Pancreas (tissue), 10 donors: ENCODE data around the gene FBRS. TPM values are rescaled to one million over a fixed set of nuclear protein-coding genes. Genes with fewer than 3 reads are reported as not detected.
A peak's percentile ranks its signal among the peaks of the same experiment; 100 is the strongest.
"Not testable (repeated sequence)": the region's sequence is repeated elsewhere in the genome, so short reads cannot be mapped to it uniquely, and the experiment has no call there.

Source experiments
- ATAC-seq, 4 donors: fragments of 200-7000 bp; cut with Tn5 transposase; one replicate each; pipeline versions ENCODE4 v1.8.0 to v1.9.1; 2020; ENCODE audit warnings: mild to moderate bottlenecking in 4 of 4, moderate library complexity in 4 of 4
- DNase-seq, 6 donors: peaks; one replicate each; pipeline ENCODE4 v3.0.0-alpha.2; 2020
- FAIRE-seq: peaks from 2 replicates; lab custom pipeline; 2012; peaks lifted over from hg19 to GRCh38; lab: Jason Lieb, UNC
- H3K27ac ChIP-seq, 4 donors: fragments of 200-600 bp; sonication (generic); 1 replicate in 3 of 4; 2 replicates in 1 of 4; pipeline versions ENCODE4 v1.5.0 to v1.8.0; 2020
- H3K27me3 ChIP-seq, 4 donors: fragments of 200-600 bp; one replicate each; pipeline ENCODE4 v1.8.0; 2021
- H3K36me3 ChIP-seq, 3 donors: fragments of 200-600 bp; sonication (generic) in 1 of 3; one replicate each; pipeline versions ENCODE4 v1.5.0 to v1.8.0; 2020 to 2021
- H3K4me1 ChIP-seq, 3 donors: fragments of 200-600 bp; one replicate each; pipeline ENCODE4 v1.8.0; 2021
- H3K4me3 ChIP-seq, 4 donors: fragments of 200-600 bp; sonication (generic) in 2 of 4; one replicate each; pipeline versions ENCODE4 v1.5.0 to v1.8.0; 2020 to 2021
- H3K9me3 ChIP-seq, 4 donors: fragments of 200-600 bp; one replicate each; pipeline ENCODE4 v1.8.0; 2021
- CTCF ChIP-seq, 4 donors: fragments of 200-600 bp; sonication (generic) in 3 of 4; IDR thresholded peaks; one replicate each; pipeline versions ENCODE4 v1.5.0 to v1.8.0; 2021; ENCODE audit warnings: antibody characterized with exemption in 4 of 4
- WGBS, 2 donors: extraction: QIAGEN DNeasy Blood & Tissue Kit; methylation state at CpG; one replicate each; pipeline ENCODE4 v1.1.7; 2013; 5-methylcytosine and 5-hydroxymethylcytosine counted together
- intact Hi-C, 3 donors: fragments of 100-400 bp; cut with DNase I; formaldehyde crosslinking; loops; one replicate each; pipeline versions ENCODE4 v1.11.1 to v1.14.2; 2022
- polyA plus RNA-seq, 2 donors: library from polyadenylated mRNA; stranded (reverse); fragments of 200-250 nt; gene quantifications; one replicate each; pipeline ENCODE4 v1.2.3, GENCODE V29; 2013
- total RNA-seq, 6 donors: library from RNA; stranded (reverse); fragmentation: NEBNext Ultra II Directional in 4 of 6; extraction: Animal tissue kit (Norgen Biotek cat#: 25700) in 4 of 6; gene quantifications; one replicate each; pipeline versions ENCODE4 v1.2.1 to v1.2.4, GENCODE V29; 2021 to 2023
- donor health status: healthy with polysubstance abuse.
- donor health status: DM: no; HTN: no; CAD: no; lungs with moderate emphysema.
- donor health status: DM: no; HTN: no; CAD: no.
- donor health status: control.
- donor health status: control.
- donor health status: Bipolar disorder and iron deficiency.
- donor health status: DM: yes; HTN: yes; CAD: no.
- donor health status: DM: no; HTN: no; CAD: no.
- donor health status: DM: no; HTN: no; CAD: no.
- donor health status: DM: yes; HTN: yes; CAD: no.

Gene FBRS
- total and polyA plus RNA-seq, 8 donors, result 16.1 to 60.0 (median 24.8) TPM

GRCh38 chr16:30694926-30695693 lies 36.9 kb downstream of the FBRS start:
- Histone ChIP-seq H3K4me1 (peaks cover 4 to 8% (median 6%) of the 10 kb centered on the region in 3 donors), H3K27me3 (no peaks in the 10 kb centered on the region), H3K27ac (no peak overlapping the region), H3K36me3 (peaks cover 0 to 2% (median 0%) of the 10 kb centered on the region in 3 donors), H3K4me3 (no peak overlapping the region), H3K9me3 (no peaks in the 10 kb centered on the region)
- FAIRE-seq (no peak), ATAC-seq (no peak), DNase-seq (no peak)
- 76 to 83% methylated on average over 11 of the region's 11 CpGs for WGBS, 2 donors
- intact Hi-C loops, result no loop called here
- no peak for TF ChIP-seq CTCF (IDR thresholded peaks at IDR 0.05)

DNA sequence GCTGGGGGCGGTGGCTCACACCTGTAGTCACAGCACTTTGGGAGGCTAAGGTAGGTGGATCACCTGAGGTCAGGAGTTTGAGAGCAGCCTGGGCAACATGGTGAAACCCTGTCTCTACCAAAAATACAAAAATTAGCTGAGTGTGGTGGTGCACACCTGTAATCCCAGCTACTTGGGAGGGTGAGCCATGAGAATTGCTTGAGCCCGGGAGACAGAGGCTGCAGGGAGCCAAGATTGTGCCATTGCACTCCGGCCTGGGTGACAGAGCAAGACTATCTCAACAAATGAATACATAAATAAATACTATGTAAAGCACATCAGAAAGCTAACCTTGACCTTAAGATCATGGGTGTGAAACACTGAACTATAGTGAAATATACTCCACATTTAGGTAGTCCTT lies 38.4 kb downstream of the FBRS start:
- intact Hi-C loops, H3K27me3 ChIP-seq: not testable (repeated sequence)

GRCh38 chr16:30697264-30698138 lies 39.3 kb downstream of the FBRS start:
- Histone ChIP-seq H3K4me1 (peaks cover 7 to 13% (median 8%) of the 10 kb centered on the region in 3 donors), H3K4me3 (peak overlapping the region; percentile 88 to 100 (median 95)), H3K9me3 (no peaks in the 10 kb centered on the region), H3K27ac (peak overlapping the region; percentile 98 to 100 (median 100)), H3K27me3 (no peaks in the 10 kb centered on the region), H3K36me3 (peaks cover 0 to 22% (median 13%) of the 10 kb centered on the region in 3 donors)
- FAIRE-seq (no peak), DNase-seq (no peak), ATAC-seq (peak in 3 of 4 donors; percentile 90 to 96 (median 92))
- intact Hi-C loops, result no loop called here
- 9 to 12% methylated on average over 21 to 26 of the region's 26 CpGs for WGBS, 2 donors
- TF ChIP-seq CTCF (IDR thresholded peaks at IDR 0.05), result no peak

More for the DNA sequence above, 38.4 kb downstream of the FBRS start:
- Histone ChIP-seq H3K4me1 (peaks cover 7 to 13% (median 8%) of the 10 kb centered on the region in 3 donors), H3K36me3 (peaks cover 0 to 17% (median 8%) of the 10 kb centered on the region in 3 donors)
- 88 to 93% methylated on average over 3 of the region's 3 CpGs for WGBS, 2 donors
- H3K4me3 ChIP-seq, H3K9me3 ChIP-seq, H3K27ac ChIP-seq, DNase-seq, FAIRE-seq, ATAC-seq: not testable (repeated sequence)

- Histone ChIP-seq H3K27me3 (no peaks in the 10 kb centered on the region), H3K36me3 (peaks cover 0 to 30% (median 18%) of the 10 kb centered on the region in 3 donors), H3K4me3 (peak overlapping the region; percentile 88 to 100 (median 95)), H3K4me1 (peaks cover 7 to 13% (median 8%) of the 10 kb centered on the region in 3 donors), H3K27ac (peak overlapping the region; percentile 98 to 100 (median 100)), H3K9me3 (no peaks in the 10 kb centered on the region)
- WGBS, 2 donors, result 0 to 1% methylated on average over 45 to 73 of the region's 76 CpGs
- DNase-seq (peak; percentile 99 to 100 (median 99)), FAIRE-seq (no peak), ATAC-seq (peak; percentile 85 to 92 (median 88))
- intact Hi-C loops, result no loop called here
- TF ChIP-seq CTCF (IDR thresholded peaks at IDR 0.05), result no peak
Measured at GRCh38 chr16:30698139-30698815, 40.0 kb downstream of the FBRS start.
